ENCODE data around the gene CDH15.

Gene CDH15

DNA sequence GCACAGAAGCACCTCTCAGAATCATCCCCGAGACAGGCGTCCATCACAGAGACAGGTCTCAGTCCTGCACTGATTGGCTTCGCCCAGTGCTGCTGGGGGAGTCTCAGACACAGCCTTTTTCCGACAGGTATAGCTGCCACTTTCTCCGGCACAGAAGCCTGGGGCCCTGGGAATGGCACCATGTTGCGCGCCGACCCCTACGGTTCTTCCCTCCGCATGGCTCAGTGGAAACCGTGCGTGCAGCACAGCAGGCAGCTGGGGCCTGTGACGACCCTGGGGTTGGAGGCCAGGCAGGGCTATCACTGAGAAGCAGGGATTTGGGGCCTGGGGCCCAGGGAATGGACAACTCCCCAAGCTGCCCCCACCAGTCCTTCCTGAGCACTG is 29.7 kb upstream of the CDH15 start:
- no peak for DNase-seq

DNA sequence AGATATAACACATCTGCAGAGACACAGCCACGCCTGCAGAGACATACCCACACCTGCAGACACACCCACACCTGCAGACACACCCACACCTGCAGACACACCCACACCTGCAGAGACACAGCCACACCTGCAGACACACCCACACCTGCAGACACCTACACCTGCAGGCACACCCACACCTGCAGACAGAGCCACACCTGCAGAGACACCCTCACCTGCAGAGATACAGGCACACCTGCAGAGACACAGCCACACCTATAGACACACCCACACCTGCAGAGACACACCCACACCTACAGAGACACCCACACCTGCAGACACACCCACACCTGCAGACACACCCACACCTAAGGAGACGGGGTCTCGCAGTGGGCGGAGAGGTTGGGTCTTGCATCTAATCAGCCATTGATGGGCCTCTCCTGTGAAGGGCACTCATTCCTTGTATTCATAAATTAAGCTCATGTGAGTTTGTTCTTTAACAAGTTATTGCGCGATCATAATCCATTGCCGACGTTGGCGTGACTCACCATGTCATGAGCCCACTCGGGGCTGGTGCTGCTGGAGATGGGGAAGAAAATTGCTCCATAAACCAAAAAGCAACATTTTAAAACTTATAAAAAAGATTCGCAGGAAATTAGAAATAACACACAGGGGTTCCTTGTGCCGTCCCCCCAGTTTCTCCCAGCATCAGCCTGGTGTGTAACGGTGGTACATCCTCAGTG is 28.9 kb upstream of the CDH15 start:
- DNase-seq, result no peak

DNA sequence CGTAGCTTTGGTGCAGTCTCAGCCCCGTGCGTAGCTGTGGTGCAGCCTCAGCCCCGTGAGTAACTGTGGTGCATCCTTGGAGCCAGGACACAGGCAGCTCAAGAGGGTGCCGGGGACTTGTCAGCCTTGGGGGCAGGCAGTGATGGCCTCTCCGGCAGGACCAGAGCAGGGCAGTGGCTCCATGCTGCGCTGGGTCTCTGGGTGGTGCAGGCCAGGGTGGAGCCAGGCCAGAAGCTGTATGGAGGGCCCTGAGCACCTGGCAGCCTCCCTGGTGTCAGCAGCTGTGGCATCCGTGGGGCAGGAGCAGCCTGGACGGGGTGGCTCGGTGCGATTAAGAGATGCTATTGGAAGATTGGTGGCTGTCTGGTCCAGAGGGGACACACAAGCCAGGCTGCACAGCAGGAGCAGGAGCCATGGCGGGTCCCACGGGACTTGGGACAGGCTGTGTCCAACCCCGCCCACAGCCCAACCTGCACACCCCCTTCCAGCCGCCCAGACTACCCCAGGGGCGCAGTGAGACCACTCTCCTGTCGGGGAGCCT is 28.3 kb upstream of the CDH15 start:
- DNase-seq, result no peak

DNA sequence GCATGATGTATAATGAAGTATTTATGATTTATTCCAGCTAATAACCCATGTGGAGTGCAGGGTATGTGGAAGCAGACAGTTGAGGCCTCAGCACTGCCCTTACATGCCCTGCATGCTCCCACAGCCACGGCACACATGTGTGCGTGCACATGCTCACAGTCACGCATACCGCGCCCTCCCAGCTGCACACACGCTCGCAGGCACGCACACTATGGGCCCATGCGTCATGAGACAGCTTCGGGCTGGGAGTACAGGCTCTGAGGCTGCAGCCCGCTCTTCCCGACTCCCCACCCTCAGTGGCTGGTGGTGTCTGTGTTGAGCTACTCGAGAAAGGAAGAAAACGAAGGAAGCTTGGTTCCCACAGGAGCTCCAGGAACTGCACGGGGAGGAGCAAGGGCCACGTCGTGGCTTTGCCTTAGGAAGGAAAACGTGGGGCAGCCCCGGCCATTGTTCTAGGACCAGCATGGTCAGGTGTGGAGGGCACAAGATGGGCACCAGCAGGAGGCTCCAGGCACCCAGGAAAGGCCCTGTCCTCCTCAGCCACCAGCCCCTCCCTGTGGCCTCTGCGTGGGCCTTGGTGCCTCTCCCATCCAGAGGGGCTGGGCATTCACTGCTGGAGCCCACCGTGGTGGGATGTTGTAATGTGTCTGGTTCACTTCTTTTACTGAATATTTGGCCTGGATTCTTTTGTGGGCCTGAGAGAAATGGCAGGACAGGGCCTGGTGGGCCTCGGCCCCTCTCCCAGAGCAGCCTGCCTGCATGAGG is 27.5 kb upstream of the CDH15 start:
- no peak for DNase-seq

DNA sequence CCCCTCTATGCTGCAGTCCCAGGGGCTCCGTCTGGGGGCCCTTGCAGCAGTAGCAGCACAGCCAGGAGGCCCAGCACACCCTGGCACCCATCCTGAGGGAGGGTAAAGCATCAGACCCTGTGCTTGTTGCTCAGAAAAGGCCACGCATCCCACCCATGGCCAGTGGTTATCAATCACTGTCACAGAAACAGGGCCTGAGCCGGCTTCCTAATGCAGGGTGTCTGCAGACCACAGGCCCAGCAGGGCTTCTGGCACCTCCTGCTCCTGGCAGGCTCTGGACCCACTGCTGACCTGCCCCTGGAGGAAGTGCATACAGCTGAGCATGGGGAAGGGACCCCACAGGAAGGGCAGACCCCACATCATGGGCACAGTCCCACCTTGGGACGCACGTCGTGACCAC is 26.9 kb upstream of the CDH15 start:
- no peak for DNase-seq

DNA sequence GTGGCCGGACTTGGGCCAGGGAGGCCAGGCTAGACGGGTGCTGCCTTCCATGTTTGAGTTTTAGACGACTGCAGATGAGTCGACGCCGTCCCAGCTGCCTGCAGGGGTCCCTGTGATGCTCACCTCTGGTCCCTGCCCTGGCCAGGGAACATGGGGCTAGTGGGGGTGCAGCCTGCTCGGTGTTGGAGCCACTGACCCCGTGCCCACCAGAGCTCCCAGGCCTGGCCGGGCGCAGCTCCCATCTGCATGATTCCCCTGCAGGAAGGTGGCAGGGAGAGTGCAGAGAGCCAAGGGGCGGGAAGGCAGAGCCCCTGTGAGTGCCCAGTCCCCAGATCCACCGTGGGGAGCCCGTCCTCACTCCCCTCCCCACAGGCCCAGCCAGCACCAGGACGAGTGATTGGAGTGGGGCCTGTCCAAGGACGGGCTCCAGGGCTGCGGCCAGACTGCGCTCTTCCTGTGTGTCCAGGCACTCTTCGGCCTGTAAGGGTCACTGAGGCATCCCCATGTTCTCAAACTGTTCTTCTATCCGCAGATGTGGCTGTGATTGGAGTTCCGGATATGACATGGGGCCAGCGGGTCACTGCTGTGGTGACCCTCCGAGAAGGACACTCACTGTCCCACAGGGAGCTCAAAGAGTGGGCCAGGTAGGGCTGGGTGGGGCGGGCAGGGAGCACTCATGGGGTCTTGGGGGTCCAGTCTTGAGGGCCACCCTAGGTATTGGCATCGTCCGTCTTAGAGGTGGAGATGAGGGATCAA is 26.0 kb upstream of the CDH15 start:
- no peak for DNase-seq

DNA sequence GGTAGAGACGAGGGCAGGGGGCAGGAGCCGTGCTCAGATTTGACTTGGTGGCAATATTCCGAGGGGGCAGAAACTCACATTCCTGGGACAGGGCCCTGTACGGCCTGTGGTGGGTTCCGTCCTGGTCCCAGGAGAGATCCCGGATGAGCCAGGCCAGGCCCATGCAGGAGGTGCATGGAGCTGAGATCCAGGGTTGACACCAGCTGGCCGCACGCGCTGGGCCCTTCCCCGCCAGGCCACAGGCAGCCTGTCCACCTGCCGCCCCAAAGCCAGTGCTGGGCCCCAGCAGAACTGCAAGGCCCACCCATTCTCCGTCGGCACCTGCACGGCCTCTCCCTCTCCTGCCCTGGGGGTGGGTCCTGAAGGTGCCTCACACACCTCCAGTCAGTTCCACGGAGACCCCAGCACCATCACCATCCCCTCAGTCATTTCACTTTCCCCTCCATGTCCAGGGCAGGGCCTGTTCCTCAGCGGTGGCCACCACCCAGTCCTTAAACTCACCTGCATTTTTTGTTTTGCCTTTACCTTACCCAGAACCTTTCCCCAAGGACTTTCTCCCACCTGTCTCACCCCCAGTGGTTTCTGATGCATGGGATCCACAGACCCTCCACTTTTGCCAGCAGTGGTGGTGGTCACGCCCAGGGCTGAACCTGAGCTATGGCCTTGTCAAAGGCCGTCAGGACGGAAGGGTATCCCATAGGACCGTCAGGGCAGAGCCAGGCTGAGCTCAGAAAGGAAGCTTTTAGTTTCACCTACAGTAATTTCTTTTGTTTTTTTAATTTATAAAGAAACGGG is 25.1 kb upstream of the CDH15 start:
- DNase-seq, result no peak

DNA sequence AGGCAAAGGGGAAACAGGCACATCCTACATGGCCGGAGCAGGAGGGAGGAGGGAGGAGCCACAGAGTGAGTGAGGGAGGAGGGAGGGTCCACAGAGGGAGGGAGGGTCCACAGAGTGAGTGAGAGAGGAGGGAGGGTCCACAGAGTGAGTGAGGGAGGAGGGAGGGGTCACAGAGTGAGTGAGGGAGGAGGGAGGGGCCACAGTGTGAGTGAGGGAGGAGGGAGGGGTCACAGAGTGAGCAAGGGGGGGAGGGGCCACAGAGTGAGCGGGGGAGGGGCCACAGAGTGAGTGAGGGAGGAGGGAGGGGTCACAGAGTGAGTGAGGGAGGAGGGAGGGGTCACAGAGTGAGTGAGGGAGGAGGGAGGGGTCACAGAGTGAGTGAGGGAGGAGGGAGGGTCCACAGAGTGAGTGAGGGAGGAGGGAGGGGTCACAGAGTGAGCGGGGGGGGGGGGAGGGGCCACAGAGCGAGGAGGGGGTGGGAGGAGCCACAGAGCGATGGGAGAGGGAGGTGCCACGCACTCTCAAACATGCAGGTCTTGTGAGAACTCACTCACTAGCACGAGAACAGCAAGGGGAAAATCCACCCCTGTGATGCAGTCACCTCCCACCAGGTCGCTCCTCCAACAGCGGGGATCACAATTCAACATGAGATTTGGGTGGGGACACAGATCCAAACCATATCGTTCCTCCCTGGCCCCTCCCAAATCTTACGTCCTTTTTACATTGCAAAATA is 24.3 kb upstream of the CDH15 start:
- no peak for DNase-seq

DNA sequence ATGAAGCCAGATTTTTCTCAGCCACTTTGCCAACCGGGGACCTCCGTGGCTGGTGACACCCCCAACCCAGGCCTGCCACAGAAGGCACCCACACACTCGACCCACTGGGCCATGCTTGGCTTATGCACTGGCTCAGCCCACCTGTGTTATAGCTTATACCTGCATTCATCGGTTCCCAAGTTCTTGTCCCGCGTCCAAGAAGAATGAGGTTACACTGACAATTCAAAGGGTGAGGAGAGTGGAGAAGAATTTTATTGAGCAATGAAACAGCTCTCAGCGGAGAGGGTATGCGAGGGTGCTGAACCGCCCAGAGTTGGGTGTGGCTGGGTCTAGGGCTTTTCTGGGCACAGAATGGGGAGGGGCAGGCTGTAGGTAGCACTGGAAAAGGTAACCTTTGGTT is 22.2 kb upstream of the CDH15 start:
- no peak for DNase-seq

DNA sequence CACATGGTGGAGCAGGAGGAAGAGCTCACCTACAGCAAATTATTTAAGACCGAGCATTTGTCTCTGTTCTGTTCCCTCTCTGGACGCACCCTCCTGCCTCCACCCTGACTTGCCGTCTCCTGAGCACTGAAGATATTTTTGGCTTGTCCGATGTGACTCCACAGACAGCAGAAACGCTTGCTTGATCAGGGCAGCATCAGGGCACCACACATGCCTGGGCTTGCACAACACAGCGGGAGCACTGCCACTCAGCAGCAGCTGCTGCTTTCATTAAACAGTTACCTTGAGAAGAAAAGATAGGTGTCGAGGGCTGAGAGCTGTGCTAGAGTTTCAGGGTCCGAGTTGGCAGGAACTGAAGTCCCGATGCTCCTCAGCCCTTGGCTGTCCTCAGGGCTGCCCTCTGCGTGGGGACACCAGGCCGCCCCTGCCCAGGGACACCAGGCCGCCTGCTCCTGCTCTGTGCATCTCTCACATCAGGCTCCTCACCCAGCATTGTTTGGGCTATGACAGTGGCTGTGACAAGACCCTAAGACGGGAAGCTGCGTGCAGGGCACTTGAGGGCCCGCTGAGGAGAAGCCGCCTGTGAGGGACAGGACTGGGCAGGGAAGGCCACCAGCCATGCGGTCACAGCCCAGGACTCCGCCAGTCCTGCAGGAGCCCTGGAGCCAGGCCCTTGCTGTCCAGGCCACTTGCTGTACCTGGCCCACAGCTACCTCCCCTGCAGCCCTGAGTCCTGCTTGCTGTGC is 21.3 kb upstream of the CDH15 start:
- no peak for DNase-seq

DNA sequence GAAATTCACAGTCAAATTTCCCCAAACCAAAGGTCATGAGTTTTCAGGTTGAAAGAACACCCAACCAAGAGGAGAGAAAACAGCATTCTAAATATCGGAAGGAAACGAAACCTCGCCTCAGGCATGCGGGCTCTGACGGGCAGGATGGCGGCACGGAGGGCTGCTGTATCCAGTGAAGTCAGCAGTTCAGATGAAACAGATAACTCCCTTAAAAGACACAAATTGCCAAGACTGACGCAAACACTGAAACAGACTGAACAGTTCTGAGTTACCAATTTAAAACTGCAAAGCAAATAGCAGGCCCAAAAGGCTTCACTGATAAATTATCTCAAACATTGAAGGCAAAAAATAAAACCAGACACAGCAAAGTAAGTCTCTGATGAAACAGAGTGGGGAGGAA is 20.6 kb upstream of the CDH15 start:
- DNase-seq, result no peak

DNA sequence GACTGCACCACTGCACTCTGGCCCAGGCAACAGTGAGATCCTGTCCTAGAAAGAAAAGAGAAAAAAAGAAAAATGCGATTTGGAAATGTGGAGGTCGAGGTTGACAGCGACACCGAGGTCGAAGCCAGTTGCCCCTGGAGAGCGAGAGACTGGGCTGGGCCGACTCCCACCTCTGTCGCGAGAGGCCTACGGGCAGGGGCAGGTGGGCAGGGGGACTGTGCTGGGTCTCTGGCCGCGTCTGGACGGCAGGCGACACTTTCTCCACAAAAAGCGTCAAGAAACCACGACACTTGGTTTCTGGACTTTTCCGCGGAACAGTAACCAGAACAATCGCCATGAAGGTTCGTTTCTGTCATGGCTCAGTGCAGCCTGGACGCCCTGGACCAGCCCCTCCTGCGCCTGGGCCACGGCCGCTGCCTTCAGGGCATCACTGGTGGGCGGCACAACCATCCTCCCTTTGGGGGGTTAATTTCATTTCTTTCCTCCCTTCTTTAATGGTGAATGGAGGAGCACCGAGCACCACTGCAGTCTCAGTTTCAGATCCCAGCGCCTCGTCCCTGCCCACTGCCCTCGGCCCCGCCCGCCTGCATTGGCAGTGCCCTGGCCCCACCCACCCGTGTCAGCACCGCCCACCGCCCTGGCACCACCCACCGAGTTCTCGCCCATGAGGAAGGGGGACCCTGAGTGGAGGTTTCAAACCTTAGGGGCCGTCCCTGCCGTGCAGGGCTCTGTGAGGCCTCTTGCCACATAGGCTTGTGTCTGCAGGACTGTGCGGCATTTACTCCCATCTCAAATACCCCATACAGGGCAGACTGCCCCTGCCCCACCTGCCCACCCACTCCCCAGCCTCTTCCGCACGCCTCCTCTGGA is 18.5 kb upstream of the CDH15 start:
- DNase-seq, result no peak

DNA sequence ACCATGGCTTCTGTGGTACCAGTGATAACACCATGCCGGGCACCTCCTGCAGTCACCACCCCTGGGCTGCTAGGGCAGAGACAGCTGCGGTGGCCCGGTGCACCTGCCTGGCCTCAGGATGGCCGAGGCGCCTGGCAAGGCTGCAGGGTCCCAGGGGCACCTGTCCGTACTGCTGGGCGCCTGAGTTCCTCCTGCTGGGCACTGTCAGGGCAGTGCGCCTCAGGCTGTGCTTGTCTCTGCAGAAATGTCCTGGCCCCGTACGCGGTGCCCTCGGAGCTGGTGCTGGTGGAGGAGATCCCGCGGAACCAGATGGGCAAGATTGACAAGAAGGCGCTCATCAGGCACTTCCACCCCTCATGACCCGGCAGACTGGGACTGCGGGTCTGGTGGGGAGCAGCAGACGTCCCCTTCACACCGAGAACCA is 17.7 kb upstream of the CDH15 start:
- DNase-seq, result no peak

DNA sequence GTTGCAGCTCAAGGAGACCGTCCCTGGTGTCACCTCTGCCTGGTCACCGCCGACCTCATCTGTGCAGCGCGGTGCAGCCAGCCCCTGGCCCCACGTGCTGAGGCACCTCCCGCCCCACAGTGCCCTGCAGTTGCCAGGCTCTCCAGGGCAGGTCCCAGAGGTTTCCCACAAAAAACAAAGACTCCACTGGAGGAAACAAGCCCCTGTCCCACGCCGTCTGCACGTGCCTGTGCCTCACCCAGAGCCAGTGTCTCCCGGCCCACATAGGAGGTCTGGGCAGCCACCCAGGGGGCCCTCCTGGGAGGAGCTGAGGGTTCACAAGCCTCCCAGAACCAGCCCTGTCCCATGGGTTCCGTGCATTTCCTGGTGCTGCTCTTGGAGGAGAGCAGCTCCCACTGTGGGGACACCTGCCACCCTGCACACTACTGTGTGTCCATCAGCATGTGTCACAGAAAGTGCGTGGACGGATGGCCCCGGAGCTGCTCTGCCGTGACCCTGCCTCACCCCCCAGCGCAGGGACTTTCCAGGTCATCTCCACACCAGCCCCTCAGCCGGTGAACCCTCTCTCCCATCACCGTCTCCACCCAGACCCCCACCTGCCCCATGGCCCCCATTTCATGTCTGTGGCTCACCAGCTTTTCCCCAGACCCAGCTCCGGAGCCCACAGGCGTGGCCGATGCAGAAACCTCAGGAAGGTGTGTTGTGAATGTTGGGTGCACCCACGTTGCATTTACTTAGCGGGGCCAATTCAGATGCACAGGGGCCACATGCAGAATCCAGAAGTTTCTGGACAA is 17.0 kb upstream of the CDH15 start:
- no peak for DNase-seq

DNA sequence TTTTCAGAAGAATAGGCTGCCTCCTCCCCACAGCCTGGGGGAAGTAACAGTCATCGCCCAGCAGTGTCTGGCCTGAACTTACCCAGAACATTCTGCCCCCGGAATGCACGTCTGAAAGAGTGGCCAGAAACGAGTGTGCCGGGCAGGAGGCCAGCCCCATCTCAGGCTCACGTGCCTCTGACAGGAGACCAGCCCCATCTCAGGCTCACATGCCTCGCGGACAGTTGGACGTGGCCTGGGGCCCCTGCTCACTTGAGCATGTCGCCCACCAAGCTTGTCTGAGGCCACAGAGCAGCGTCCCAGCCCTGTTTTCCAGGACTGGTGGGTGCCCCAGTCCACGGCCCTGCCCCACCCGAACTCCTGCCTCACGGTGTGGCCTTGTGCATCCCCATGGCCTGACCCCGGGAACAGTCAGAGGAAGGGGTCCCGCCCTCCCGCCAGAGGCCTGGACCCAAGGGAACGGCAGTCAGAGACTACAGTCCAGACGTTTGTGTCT is 16.3 kb upstream of the CDH15 start:
- DNase-seq, result no peak

DNA sequence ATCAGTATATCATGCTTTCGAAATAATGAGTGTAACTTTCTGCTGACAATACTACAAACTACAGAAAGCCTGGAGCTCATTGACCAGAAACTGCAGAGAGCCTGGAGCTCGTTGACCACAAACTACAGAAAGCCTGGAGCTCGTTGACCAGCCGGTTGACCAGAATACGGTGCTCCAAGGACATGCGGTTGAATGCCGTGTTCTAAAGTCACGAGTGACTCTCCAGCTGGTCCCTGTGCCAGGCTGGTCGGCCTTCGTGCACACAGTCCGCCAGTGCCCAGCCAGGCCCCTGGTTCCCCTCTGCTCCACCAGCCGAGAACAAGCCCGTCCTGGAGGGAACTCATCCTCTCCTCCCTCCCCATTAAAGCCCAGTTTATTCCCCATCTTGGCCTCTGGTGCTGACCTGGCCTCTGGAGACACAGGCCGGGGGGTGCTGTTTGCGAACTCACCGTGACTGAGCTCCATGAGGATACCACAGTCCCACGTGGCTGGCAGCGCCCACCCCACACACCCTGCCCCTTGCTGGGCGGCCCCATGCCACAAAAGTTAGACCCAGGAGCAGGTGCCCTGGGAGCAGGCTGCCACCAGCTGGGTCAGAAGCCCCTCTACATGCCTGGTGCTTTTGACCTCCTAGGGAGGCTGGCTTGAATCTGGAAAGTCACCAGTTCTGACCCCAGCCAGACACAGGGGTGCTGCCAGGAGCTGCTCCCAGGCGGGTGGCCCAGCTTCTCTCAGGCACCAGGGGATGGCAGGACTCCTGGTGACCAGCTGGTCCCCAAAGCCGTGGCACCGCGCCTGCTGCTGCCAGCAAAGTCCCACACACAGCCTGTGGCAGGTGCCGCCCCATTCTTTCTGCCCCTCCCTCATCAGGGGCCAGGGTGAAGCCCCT is 15.5 kb upstream of the CDH15 start:
- DNase-seq, result no peak

DNA sequence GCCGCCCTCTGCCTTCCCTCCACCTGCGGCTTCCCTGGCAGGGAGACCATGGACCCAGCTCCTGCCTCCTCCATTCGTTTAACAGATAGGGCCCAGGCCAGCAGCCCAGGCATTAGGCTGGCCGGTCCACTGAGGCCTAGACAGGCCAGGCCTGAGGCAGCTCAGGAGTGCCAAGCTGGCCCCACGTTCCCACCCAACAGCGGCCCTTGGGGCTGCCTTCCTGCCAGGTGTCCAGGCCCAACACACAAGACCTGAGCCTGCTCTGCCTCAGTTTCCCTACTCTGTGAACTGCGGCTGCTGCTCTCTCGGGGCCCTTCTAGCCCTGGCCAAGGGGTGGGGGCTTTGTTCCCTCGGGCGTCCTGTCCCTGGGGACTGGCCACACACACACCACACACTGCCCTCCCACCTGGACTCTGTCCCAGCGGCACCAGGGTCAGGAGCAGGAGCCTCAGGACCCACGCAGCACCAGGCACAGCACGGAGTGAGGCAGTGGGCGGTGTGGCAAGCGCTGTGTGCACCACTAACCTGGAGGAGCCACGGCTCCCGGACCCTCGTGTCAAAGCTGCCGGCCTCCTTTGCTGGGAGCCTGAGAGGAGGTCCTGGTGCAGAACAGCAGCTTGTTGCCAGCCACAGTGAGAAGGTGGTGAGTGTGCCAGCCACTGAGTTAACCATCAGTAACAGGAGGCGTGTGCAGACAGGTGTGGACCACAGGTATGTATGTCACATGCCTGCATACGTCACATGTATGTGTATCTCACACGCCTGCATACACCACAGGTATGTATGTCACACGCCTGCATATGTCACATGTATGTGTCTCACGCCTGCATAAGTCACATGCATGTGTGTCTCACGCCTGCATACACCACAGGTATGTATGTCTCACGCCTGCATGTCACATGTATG is 14.6 kb upstream of the CDH15 start:
- DNase-seq, result no peak
